Body of pancreas (tissue), 4 donors: ENCODE data around the gene CARTPT.
A peak's percentile ranks its signal among the peaks of the same experiment; 100 is the strongest.

Experiments
- POLR2A ChIP-seq, 3 donors: fragments of 450-650 bp; IDR thresholded peaks; one replicate each; pipeline ENCODE4 v1.6.1; 2016; ENCODE audit warnings: antibody characterized with exemption in 3 of 3, mild to moderate bottlenecking in 2 of 3
- TF ChIP-seq, protein P1 (sequence below), 7 experiments: fragments of 450-650 bp in 4 of 7; fragments of 200-600 bp in 3 of 7; sonication (generic) in 3 of 7; IDR thresholded peaks; one replicate each; pipeline ENCODE4 v1.5.1; 2016 to 2019; ENCODE audit warnings: antibody characterized with exemption in 7 of 7

DNA sequence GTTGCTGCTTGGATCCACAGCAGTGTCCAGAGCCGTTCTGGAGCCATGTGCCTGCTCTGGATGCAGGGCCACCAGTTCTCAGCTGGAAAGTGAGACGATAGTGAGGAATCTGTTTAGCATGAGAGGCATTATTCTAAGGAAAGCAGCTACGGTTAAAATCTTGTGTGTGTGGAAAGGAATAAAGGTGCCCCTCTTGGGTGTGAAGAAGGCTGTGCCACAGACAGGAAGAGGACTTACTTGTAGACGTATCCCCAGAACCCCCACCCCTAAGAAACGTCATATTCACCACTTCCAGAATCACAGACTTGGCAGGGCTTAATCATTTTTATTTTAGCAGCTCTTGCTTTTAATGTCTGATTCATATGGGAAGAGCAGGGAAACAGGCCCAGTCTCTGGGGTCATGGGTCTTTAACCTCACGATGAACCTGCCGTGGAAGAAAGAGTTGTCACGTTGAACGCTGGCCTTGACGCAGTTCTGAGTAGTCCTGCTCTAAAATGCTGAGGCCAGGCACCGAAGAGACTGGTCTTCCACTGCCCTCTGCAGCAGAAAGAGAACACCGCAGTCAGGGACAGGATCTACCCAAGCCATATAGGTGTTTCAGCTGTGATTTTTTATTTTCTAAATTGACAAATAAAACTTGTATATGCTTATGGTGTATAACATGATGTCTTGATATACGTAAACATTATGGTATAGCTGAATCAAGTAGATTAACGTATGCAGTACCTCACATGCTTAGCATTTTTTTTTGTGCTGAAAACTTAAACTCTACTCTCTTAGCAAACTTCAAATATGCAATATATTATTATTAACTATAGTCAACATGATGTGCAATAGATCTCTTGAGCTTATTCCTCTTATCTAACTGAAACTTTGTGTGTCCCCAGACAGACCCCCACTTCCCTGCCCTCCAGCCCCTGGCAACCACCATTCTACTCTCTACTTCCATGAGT is 38.8 kb downstream of the CARTPT start:
- TF ChIP-seq, protein P1, sequence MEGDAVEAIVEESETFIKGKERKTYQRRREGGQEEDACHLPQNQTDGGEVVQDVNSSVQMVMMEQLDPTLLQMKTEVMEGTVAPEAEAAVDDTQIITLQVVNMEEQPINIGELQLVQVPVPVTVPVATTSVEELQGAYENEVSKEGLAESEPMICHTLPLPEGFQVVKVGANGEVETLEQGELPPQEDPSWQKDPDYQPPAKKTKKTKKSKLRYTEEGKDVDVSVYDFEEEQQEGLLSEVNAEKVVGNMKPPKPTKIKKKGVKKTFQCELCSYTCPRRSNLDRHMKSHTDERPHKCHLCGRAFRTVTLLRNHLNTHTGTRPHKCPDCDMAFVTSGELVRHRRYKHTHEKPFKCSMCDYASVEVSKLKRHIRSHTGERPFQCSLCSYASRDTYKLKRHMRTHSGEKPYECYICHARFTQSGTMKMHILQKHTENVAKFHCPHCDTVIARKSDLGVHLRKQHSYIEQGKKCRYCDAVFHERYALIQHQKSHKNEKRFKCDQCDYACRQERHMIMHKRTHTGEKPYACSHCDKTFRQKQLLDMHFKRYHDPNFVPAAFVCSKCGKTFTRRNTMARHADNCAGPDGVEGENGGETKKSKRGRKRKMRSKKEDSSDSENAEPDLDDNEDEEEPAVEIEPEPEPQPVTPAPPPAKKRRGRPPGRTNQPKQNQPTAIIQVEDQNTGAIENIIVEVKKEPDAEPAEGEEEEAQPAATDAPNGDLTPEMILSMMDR (IDR thresholded peaks at IDR 0.05): peak; percentile 27 to 80 (median 72)
- TF ChIP-seq POLR2A (IDR thresholded peaks at IDR 0.05): no peak
